Stimulated activated CD4-positive, alpha-beta T cell treated with anti-CD3 and anti-CD28 coated beads, Interleukin-15, amount 100 ng/mL, for 48 hours (primary cell): ENCODE results near the gene MED20.
"Not testable (repeated sequence)": the region's sequence is repeated elsewhere in the genome, so short reads cannot be mapped to it uniquely, and the experiment has no call there.

Source experiments
- DNase-seq, 2 donors: peaks; one replicate each; pipeline ENCODE4 v3.0.0-alpha.2; 2020; ENCODE audit warnings: low read depth in 2 of 2

MED20 gene, protein sequence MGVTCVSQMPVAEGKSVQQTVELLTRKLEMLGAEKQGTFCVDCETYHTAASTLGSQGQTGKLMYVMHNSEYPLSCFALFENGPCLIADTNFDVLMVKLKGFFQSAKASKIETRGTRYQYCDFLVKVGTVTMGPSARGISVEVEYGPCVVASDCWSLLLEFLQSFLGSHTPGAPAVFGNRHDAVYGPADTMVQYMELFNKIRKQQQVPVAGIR

DNA sequence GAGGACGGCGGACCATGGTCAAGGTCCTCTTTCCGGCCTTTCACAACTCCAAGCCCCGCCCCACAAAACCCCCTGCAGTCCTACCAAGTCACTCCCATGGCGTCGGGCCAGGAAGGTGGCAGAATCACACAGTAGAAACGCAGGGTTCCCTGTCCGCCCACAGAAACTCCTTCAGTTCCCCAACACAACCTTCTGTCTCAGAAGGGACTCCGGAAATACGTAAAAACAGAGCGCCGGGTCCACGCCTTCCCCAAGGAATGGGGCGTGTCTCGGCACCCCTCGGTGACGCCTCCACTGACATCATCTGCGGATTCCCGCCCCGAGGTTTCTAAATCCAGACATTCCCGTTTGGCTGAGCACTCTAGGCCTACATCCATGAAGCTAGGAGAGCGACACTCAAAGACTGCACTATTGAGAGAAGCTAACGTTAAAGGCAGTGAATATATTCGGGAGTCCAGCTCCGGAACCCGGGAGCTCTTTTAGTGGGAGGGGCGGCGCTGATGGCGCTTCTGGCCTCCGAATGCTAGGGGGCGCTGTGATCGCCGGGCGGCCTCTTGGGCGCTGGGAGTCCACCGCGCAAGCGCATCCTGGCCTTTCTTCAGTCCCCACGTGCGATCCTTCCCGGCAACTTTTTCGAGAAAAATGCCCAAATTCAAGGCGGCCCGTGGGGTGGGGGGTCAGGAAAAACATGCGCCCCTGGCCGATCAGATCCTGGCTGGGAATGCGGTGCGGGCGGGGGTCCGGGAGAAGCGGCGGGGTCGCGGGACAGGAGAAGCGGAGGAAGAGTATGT lies at the start of gene MED20, which contains the start of gene BYSL:
Gene MED20 (minus strand): TSS at position 219 of the 791 bp plus-strand sequence. CDS start 121 bp downstream, at position 98.
Gene BYSL (plus strand): TSS at position 579 of the 791 bp plus-strand sequence. CDS start 64 bp downstream, at position 643.
- DNase-seq: peak; percentile 88 to 91

DNA sequence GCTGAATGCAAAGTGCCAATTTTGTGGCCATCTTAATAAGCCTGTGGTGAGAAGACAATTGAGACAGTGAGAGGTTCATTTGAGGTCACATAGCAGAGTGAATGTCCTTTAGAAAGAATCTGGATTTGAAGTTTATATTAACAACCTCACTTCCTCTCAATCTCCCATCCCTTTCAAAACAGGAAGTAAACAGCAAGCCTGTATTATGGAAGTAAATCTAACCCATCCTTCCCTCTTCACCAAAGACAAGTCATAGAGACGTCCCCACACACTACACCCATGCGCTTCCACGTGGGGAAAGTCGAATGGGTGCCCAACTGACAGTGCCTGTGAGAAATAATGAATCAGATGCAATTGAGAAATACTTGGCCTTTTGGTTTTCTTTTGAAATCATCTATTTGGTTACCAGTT lies 49.5 kb upstream of the MED20 start:
- peak; percentile 50 to 68 for DNase-seq

DNA sequence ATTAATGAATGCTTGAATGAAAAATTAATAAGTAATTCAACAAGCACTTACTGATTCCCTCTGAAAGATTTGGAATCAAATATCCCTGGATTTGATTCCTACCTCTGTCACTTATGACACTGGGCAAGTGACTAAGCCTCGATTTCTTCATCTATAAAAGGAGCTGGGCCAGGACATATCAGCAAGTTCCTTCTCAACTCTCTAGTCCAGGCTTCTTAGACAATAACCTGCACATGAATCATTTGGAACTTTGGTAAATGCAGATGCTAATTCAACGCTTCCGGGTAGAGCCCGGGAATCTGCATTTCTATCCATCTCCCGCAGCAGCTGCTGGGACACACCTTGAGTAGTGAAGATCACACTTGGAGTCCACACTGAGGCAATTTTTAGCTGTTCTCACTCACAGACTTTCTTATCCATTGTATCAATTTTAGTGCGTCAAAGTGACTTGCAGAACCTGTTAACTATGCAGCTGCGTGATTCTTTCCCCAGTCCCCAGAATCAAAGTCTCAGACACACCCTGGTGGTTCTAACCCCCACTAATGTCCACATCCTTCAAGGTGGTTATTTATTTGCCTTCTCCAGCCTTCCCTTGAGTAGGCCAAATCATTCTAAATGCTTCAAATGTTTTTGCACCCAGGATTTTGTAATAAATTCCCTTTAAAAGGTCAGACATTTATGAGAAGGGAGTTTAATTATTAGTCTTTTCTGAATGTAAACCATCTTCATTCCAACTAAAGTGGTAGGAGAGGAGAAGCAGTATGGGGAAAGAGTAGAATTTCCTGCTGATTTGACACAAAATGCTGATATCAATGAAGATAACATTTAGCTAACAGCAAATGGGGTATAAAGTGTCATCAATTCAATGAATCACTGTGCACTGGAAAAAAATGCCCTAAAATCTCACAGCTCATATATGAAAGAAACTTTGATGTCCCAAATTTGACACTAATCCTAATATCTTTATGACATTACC lies 46.7 kb upstream of the MED20 start:
- DNase-seq: no peak

DNA sequence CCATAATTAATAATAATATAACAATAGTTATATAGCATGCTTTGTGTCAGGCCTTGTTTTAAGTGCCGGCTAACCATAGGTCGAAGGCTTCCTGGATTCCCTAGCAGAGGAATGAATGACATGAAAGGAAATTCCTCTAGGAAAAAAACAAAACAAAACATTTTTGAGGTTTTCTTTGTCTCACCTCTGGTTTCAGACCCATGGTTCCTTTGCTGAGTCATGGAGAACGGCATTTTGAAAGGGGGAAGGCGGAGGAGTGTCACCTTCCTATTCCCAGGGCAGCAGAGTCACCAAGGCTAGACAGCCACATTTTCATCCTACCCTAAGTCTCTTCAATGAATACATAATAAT lies 46.0 kb upstream of the MED20 start:
- no peak for DNase-seq

DNA sequence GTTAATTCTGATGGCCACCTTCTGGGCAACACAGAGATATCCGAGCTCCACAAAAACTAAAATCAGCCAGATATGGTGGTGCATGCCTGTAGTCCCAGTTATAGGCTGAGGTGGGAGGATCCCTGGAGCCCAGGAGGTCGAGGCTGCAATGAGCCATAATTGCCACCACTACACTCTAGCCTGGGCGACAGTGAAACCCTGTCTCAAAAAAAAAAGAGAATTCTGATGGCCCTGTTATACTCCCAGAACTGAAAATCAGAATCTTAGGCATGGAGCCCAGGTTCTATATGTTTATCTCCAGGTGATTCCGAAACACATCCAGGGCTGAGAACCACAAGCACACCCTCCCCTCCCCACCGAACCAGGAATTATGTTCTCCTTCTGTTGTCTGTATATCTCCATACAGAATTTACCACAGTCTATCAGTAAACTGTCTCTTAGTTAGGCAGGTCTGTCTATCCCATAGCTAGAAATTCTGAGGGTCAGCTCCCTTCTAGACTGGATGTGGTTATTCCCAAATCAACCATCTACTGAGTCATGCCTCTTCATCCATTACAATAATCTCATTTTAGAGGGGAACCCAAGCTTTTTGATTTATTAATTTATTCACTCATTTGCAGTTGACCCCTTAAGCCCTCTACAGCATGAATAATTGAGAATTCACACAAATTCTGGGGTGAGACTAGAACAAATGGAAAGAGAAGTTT lies 45.4 kb upstream of the MED20 start:
- DNase-seq: no peak

DNA sequence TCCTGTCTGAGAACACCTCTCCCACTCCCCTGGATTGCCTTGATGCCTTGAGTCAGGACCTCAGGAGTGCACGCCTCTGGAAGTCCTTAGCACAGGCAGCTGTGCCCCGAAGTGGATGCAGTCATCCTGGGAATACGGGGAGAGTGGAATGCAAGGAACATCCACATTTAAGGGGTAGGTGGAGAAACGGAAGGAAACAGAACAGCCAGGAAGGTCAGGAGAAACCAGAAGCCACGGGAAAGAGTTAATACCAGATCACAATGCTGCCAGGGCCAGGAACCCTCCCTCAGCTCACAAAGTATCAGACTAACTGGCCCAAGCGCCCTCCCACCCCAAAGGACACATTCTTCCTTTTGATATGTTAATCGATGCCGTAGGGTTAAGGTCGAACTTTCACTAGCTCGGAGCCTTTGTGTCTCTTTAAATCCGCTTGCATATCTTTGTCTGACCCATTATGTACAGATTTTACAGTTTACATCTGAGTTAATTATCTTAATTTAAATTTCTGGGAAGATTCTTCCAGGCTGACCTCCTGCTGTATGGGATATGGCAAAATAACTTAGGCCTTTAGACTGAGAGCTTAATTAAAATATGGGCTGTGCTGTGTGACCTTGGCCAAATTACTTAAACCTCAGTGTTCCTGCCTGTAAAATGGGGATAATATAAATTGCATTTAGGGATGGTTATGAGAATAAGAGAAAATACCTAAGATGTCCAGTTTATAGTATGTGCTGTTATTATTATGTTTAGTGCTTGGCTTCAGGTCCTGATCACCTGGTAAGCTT lies 44.7 kb upstream of the MED20 start:
- DNase-seq: no peak

DNA sequence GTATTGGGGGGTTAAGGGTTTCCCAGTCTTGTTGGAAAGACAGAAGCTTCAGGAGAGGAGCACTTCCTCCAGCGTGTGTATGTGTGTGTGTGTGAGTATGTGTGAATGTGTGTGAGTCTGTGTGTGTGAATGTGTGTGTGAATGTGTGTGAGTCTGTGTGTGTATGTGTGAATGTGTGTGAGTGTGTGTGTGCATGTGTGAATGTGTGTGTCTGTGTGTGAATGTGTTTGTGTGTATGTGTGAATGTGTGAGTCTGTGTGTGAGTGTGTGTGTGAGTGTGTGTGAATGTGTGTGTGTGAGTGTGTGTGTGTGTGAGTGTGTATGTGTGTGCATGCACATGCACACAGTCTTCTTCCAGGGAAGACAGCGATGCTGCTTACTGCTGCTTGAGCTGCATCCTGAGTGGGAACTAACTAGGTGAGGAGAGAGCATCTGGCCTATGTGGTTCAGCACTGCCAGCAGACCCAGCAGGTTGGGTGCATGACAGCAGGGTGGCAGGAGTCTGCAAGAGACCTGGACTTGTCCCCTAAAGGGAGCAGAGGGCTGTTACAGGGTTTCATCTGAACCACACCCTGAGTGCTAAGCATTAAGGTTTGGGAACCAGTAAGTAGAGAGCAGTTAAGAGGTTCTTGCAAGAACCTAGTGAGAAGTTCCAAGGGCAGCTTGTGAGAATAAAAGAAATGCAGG lies 43.4 kb upstream of the MED20 start:
- DNase-seq: no peak

DNA sequence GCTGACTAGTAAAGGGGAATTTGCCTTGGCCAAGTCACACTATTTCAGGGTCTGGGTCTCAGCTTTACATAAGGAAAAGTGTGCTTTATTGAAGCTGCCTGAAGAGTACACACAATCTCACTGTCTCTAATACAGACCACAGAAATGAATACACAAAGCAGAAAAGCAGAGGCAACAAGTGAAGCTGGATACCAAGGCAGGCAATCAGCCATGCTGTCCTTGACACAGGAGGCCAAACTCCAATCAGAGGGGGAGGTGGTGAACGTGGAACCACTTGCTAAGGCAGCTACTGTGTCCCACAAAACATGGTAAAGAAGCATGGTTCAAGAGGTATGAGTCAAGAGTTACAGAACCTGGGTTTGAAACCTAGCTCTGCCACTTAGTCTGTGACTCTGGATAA lies 42.4 kb upstream of the MED20 start:
- DNase-seq: no peak

DNA sequence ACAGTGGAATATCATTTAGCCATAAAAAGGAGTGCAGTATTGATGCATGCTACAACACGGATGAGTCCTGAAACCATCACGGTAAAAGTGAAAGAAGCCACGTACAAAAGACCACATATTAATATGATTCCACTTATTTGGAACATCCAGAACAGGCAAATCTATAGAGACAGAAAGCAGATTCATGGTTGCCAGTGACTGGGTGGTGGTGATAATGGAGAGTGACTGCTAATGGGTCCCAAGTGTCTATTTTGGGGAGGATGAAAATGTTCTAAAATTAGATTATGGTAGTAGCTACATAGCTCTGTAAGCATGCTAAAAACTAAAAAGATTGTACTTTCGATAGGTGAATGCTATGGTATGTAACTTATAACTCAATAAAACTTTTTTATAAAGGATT lies 39.1 kb upstream of the MED20 start:
- no peak for DNase-seq

DNA sequence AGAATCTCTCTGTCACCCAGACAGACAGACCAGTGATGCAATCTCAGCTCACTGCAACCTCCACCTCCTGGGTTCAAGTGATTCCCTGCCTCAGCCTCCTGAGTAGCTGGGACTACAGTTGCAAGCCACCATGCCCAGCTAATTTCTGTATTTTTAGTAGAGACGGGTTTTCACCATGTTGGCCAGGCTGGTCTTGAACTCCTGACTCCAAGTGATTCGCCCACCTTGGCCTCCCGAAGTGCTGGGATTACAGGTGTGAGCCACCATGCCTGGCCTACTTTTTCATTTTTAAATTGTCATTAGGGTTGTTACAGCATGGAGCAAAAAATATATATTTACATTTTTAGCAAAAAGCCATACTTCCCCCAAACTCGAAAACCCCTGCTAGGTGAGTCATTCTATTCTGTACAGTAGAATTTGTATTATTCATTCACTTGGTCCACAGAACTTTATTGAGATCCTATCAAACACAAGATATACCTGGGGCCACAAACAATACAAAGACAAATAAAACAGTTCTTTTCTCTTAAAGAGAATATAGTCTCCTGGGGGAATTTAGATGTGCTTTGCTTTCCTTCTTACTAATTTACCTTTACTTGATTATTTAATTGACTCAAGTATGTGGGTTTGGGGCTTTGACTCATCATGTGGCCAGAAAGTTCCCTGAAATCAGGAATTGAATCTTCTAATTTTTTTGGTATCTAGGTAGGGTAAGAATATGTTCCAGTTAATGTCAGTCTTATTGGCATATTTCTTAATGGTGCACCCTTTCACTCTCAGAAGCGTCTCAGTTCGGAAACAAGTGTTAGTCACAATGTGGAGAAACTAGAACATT lies 37.3 kb upstream of the MED20 start:
- no peak for DNase-seq

DNA sequence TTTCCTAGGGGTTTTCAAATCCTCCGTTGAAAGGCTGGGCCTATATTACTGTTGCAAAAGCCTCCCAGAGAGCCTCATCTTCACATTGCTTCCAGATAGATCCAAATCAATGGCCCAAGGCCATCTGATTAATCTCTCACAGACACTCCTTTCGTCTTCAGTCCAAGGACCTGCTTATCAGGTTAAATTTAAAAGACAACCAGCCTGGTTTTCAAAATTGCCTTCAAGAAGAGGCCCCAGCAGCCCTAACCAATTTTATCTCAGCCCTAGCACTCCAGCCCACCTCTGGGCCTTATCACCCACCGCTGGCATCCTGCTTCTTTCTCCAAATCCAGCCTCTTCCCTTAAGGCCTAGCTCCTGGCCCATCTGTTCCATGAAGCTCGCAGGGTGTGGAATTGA lies 36.2 kb upstream of the MED20 start:
- DNase-seq: no peak

DNA sequence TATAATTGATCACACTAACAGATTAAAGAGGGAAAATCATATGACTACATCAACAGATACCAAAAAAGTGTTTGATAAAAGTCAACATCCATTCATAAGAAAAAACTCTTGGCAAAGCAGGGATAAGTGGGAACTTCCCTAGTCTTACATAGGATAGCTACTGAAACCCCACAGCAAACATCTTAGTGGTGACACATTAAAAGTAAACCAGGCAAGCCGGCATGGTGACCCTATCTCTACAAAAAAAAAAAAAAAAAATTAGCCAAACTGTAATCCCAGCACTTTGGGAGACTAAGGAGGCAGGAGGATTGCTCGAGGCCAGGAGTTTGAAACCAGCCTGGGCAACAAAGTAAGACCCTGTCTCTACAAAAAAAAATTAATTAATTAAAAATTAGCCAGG lies 34.5 kb upstream of the MED20 start:
- no peak for DNase-seq

DNA sequence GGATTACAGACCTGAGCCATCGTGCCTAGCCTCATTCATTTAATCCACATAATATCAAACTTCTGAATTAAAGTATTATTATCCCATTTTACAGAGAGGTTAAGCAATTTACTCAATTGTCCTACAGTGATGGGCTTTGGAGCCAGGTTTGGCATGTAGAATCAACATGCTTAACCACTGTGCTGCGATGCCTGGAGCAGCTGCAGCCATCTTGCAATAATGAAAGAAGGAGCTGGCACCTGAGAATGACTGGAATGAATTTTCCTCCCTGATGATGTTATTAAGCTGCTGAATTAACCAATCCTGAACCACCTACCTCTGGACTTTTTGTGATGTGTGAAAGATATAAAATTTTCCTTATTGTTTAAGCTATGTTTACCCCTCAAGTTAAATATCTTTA lies 33.7 kb upstream of the MED20 start:
- DNase-seq: no peak

DNA sequence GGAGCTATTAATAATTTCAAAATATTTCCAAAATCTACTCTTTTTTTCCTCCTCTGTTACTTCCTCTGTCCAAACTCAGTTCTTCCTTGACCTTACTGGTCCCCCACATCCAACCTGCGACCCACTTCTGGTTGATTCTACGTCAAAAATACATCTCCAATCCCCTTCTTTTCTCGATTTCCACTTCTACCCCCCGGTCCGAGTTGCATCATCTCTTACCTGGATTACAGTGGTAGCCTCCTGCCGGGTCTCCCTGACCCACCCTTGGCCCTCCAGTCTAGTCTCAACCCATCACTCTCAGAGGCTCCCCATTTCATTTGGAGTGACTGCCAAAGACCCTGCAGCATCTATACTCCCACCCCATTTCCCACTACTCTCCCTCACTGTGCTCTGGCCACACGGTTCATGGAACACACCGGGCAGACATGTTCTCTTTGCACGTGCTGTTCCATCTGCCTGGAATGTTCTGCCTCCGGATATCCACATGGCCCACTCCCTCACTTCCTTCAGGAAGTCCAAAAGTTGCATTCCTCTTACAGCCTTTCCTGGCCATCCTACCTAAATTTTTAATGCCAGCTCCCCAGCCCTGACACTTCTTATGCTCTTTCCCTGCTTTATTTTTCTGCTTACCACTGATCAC lies 26.8 kb upstream of the MED20 start:
- DNase-seq: no peak

DNA sequence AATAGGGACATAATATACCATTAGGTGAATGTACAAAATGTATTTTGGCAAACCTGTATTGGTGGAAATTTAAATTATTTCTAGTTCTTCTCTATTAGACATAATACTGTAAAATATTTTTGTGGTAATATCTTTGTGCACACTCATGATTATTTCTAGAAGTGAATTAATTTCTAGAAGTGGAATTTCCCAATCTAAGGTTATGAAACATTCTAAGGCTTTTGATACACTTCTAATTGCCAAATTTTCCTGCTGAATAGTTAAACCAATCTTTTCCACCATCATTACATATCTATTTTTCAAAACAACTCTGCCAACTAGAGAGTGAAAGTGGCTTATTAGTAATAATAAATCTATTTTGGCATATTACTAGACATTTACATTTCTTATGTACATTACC lies 22.5 kb upstream of the MED20 start:
- DNase-seq: no peak

DNA sequence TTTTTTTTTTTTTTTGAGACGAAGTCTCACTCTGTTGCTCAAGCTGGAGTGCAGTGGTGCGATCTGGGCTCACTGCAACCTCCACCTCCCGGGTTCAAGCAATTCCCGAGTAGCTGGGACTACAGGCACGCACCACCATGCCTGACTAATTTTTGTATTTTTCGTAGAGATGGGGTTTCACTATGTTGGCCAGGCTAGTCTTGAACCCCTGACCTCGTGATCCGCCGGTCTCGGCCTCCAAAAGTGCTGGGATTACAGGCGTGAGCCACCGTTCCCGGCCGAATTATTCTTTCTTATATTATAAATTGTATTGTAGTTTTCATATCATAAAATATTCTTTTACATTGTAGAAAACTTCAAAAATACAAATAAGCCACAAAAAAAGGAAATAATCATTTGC lies 21.9 kb upstream of the MED20 start:
- DNase-seq: not testable (repeated sequence)

DNA sequence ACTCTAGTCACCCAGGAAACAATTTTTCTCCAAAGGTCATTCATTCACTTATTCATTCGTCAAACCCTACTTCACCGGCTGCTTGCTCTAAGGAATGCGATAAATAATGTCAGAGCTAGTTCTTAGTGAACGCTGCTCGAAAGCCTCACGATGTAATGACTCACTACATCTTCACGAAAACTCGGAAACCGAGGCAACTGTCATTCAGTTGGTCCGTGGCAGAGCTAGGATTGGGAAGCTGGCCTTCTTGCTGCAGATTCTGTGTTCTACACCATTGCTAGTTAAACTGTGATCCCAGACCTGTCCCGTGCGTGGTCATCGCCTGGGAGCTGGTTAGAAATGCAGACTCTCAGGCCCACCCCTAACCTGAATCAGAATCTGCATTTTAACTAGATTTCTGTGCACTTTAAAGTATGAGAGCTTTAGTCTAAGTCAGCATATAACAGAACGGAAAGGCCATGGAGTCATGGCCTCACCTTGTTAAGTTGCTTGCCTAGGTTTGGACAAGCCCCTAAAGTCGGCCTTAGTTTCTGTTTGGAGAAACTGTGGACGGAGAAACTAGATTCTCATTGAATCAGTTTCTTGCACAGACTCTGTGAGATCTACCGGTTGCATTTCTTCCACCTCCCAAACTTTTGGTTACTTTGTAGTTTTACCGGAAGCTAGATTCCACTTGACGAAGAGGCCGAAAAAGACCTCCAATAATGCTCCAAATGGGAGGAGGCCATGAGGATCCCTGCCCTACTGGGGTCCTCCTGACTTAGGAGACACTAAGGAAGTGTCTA lies 21.3 kb upstream of the MED20 start:
- DNase-seq: no peak
